Occipital lobe (tissue), 2 donors: ENCODE measurements around the gene USP48. TPM values are rescaled to one million over a fixed set of nuclear protein-coding genes. Genes with fewer than 3 reads are reported as not detected.
A peak's percentile ranks its signal among the peaks of the same experiment; 100 is the strongest.

Experiments
- DNase-seq: peaks from one replicate; lab custom pipeline; 2025; lab: John Stamatoyannopoulos, UW
- total RNA-seq: library from RNA; depleted of rRNA; stranded (reverse); fragments of >200 nt; gene quantifications from one replicate; pipeline ENCODE4 v1.2.3, GENCODE V29; 2014

The USP48 gene
- total RNA-seq, 1 donor from 2014 or later = 85.8 TPM

GRCh38 chr1:21749859-21750468 is 33.0 kb downstream of the USP48 start:
- DNase-seq = no peak

GRCh38 chr1:21749109-21749508 is 33.8 kb downstream of the USP48 start:
- DNase-seq = no peak

GRCh38 chr1:21743476-21743875 is 39.5 kb downstream of the USP48 start:
- DNase-seq = no peak

GRCh38 chr1:21742578-21742977 is 40.4 kb downstream of the USP48 start:
- DNase-seq = no peak

- DNase-seq = no peak
These were observed 41.7 kb downstream of the USP48 start for GRCh38 chr1:21741206-21741605.

DNA sequence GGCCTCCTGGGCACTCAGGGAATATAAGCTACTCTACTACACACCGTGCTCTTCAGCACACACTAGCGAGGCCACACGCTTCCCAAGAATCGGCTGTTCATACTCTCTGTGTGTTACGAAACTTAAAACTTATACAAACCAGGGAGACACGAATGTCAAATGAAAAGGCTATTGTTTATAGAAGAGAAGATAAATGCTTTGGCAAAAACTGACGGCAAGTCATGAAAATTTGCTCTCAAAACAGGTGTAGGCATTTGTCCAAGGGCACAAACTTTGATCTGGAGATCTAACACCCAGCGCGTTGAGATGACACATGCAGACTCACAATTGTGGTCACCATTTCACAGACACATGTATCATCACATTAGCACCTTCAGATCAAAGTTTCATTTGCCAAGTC is 46.1 kb downstream of the USP48 start:
- no peak for DNase-seq

- DNase-seq = no peak
These were observed 46.9 kb downstream of the USP48 start for GRCh38 chr1:21736011-21736410.

DNA sequence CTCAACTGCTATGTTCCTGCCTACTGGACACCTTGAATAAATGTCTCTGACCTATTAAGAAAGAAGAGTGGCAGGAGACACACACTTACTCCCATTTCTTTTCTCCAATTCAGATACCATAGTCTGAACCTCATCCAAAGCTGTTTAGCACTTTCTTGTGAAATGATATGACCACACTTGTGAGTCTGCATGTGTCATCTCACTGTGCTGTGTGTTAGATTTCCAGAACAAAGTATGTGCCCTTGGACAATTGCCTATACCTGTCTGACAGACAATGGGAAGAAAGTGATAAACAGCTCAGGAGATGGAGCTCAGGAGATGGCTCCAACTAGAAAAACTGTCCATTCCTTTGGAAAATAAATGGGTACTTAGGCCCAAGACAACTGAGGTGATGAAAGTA is 48.4 kb downstream of the USP48 start:
- DNase-seq = no peak

DNA sequence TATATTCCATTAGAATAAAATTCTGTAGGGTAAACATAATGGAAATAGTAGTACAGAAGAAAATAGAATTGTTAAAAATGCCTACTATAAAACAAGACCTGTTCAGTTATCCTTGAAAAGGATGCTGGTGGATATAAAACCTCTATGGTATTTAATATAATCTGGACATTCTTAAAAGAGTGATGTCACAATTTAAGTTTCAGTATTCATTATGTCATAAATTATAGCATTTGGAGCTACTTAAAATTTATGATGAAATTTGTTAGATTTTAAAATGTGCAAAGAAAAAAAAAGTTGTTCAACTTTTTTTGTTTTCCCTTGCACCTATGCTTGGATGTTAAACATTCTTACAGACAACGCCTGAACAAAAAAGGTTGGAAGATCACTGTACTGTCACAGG is 50.3 kb downstream of the USP48 start:
- DNase-seq = no peak

DNA sequence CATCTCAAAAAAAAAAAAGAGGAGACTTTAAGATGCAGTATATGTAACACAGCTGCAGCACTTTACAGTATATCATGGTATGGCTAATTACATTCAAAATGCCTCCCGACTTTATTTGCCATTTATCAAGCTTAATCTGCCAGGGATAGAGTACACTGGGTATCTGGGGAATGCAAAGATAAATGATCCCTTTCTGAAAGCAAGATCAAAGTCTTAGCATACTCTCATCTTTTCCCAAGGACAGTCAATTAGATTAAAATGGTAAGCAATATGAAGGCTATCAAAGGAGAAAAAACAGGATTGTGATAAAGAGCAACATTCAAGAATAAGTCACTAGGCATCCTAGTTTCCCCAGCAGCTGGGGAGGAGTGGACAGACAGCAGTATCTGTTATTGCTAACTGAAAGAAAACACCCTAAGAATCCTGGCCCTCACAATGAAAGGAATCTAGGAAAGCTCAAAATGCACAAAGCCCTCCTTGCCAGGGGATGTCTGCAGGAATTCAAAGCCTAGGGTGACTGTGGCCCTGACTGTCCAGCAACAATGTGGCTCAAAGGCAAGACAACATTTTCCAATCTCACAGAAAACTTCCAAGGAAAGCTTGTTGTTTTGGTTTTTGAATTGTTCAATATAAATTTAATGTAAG is 57.1 kb downstream of the USP48 start:
- DNase-seq = no peak

DNA sequence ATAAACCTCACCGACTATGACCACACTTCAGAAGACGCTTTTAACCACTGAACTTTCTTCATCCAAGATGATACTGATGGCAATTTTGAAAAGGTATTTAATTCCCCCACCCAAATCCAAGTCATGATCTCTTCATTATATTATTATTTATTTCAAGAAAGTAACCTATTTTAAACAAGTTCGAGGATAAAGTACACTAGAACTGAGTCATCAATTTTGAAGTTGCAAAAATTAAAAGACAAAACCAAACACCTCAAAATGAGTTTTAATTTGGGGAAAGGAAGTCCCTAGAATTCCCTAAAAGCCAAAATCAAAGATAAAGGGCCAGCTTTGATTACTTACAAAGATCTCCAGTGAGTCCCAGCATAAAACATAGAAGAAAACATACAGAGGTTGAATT is 58.4 kb downstream of the USP48 start:
- DNase-seq = no peak

- DNase-seq = no peak
These were observed 58.9 kb downstream of the USP48 start for GRCh38 chr1:21724098-21724497.

DNA sequence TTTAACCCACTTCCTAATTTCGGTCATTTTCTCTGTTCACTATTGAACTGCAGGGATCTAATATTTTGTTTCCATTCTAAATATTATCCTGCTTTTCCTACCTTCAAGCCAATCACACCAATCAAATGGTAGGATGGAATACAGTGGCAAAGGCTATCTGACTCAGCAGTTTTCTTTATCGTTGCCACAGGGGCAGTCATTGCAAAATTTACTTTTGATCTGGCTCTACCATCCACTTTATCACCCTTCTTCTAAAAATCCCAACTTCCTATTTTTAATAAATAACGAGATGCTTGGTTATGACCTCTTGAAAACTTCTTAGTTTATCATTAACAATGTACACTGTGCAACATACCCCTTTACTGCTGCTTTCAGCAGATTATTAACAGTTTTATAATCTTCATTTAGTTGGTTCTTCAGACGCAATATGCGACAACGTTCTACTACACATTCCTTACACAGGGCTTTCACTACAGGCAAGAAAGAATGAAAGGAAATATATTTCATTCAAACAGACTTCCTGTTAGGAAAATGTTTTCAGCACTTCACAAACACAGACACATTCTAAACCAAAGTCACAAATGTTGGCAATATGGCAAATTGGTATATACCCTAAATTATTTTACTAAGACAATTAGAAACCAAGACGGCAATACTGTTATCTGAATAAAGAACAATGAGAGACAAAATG is 61.5 kb downstream of the USP48 start:
- DNase-seq = no peak

DNA sequence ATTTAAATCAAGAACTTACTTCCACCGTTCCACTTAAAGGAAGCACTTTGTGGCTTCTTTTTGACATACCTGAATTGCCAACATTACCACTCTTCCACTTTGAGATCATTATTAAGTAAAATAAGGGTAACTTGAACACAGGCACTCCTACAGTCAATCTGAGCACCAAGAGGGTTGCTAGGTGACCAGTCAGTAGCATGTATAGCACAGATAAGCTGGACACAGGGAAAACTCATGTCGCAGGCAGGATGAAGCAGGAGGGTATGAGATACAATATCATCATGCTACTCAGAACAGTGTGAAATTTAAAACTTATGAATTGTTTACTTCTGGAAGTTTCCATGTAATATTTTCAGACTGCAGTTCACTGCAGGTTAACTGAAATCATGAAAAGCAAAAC is 66.8 kb downstream of the USP48 start:
- DNase-seq = no peak

DNA sequence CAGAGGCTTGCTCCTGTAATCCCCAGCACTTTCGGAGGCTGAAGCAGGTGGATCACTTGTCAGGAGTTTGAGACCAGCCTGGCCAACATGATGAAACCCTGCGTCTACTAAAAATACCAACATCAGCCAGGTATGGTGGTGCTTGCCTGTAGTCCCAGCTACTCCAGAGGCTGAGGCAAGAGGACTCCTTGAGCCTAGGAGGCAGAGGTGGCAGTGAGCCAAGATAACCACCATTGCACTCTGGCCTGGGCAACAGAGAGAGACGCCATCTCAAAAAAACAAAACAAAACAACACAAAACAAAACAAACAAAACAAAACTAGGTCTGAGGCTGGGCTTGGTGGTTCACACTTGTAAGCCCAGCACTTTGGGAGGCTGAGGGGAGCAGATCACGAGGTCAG is 75.1 kb downstream of the USP48 start:
- no peak for DNase-seq

GRCh38 chr1:21707086-21707840 is 75.7 kb downstream of the USP48 start:
- DNase-seq = no peak

DNA sequence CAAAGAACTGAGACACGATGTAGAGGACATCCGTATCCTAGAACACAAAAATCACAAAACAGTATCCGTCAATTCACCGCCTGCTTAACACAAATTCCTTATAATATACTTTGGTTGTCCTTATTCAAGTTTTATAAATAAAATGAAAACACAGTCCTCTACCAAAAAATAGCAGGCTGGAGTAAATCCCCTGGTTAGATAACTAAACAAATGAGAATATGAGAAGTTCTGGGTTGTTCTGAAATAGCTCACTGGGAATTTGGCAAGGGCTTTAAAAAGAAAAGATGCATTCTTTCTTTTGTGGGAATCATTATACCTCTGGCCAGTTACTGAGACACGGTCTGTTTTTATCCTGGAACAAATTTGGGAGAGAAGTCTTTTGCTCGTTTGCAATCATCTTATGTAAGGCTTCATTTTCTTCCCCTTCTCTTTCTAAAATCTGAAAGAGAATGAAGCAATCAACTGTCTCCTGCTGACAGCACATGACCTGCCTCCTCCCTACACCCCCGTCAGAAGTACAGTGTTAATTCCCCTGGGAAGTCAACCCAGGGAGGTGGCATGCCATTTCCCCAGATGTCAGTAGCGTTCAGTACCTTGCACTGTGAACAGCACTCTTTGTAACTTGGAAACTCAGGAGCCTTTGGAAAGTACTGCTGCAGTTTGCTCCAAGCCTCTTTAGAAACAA is 76.7 kb downstream of the USP48 start:
- DNase-seq = peak; percentile 15

GRCh38 chr1:21705303-21705980 is 77.5 kb downstream of the USP48 start:
- no peak for DNase-seq

- DNase-seq = no peak
These were observed 78.8 kb downstream of the USP48 start for GRCh38 chr1:21704145-21704544.

DNA sequence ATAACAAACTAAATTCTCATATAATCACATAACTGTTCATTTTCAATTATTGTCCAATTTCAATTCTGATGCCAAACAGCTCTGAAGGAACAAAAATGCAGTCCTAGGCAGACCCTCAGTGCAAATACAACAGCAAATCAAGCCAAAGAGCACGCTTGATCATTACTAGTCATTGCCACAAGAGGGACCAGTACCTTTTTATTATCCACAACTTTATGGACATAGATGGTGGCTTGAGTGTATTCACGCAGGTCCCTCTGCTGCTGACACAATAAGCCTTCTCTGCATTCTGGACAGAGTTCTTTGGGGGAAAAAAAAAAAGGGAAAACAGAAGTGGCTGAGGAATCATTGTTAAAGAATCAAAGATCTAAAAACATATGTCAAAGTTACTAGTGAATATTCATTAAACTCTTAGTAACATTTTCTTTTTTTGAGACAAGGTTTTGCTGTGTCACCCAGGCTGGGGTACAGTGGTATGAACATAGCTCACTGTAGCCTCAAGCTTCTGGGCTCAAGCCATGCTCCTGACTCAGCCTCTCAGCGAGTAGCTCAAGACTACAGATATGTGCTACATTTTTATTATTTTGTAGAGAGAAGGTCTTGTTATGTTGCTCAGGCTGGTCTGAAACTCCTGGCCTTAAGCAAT is 79.5 kb downstream of the USP48 start:
- no peak for DNase-seq

GRCh38 chr1:21702780-21703179 is 80.2 kb downstream of the USP48 start:
- no peak for DNase-seq
